H9 (cell line): ENCODE data around the gene BCL2L2. TPM values are rescaled to one million over a fixed set of nuclear protein-coding genes. Genes with fewer than 3 reads are reported as not detected.

Experiments
- DNase-seq: peaks from one replicate; pipeline ENCODE4 v3.0.0-alpha.2; 2017
- H2AFZ ChIP-seq: one replicate; pipeline ENCODE4 v1.6.1; 2013; ENCODE audit warnings: mild to moderate bottlenecking, low read length, control low read depth, moderate library complexity
- H2AK5ac ChIP-seq: 2 replicates; pipeline ENCODE4 v1.6.1; 2013; ENCODE audit warnings: low read length, control low read depth, mixed read lengths; ENCODE audit not compliant: insufficient read length
- H2BK120ac ChIP-seq: one replicate; pipeline ENCODE4 v1.6.1; 2013; ENCODE audit warnings: low read depth, mild to moderate bottlenecking, low read length, control low read depth, inconsistent platforms; ENCODE audit not compliant: poor library complexity, severe bottlenecking
- H2BK12ac ChIP-seq: 2 replicates; pipeline ENCODE4 v1.6.1; 2013; ENCODE audit warnings: low read length, control low read depth, mixed read lengths, low read depth; ENCODE audit not compliant: insufficient read length
- H2BK15ac ChIP-seq: 2 replicates; pipeline ENCODE4 v1.6.1; 2013; ENCODE audit warnings: low read depth, low read length, control low read depth
- H2BK20ac ChIP-seq: one replicate; pipeline ENCODE4 v1.6.1; 2013; ENCODE audit warnings: low read depth, mild to moderate bottlenecking, low read length, control low read depth, inconsistent platforms; ENCODE audit not compliant: poor library complexity, severe bottlenecking
- H2BK5ac ChIP-seq: 2 replicates; pipeline ENCODE4 v1.6.1; 2013; ENCODE audit warnings: low read length, control low read depth, mixed read lengths; ENCODE audit not compliant: insufficient read length
- H3K14ac ChIP-seq: 2 replicates; pipeline ENCODE4 v1.6.1; 2013; ENCODE audit warnings: low read length, control low read depth; ENCODE audit not compliant: insufficient read depth
- H3K18ac ChIP-seq: 2 replicates; pipeline ENCODE4 v1.6.1; 2013; ENCODE audit warnings: low read depth, mild to moderate bottlenecking, mixed read lengths, low read length, control low read depth; ENCODE audit not compliant: insufficient read length
- H3K23ac ChIP-seq: 2 replicates; pipeline ENCODE4 v1.6.1; 2013; ENCODE audit warnings: low read length, control low read depth, mixed read lengths, low read depth; ENCODE audit not compliant: insufficient read length
- H3K23me2 ChIP-seq: 2 replicates; pipeline ENCODE4 v1.6.1; 2013; ENCODE audit warnings: low read depth, mild to moderate bottlenecking, mixed read lengths, low read length, control low read depth; ENCODE audit not compliant: insufficient read length, poor library complexity, severe bottlenecking
- H3K27ac ChIP-seq: 2 replicates; pipeline ENCODE4 v1.5.1; 2013; ENCODE audit warnings: low read length, control low read depth, mixed read lengths, low read depth; ENCODE audit not compliant: insufficient read length
- H3K27me3 ChIP-seq: 2 replicates; pipeline ENCODE4 v1.6.1; 2013; ENCODE audit warnings: low read length, control low read depth, inconsistent platforms; ENCODE audit not compliant: insufficient read depth
- H3K4ac ChIP-seq: 2 replicates; pipeline ENCODE4 v1.6.1; 2013; ENCODE audit warnings: low read depth, mild to moderate bottlenecking, control low read depth, inconsistent platforms, low read length, moderate library complexity
- H3K4me1 ChIP-seq: 2 replicates; pipeline ENCODE4 v1.6.1; 2013; ENCODE audit warnings: low read length, control low read depth, inconsistent platforms; ENCODE audit not compliant: insufficient read depth
- H3K4me2 ChIP-seq: 2 replicates; pipeline ENCODE4 v1.6.1; 2013; ENCODE audit warnings: low read length, control low read depth, mixed read lengths; ENCODE audit not compliant: insufficient read length, insufficient read depth
- H3K56ac ChIP-seq: 2 replicates; pipeline ENCODE4 v1.6.1; 2013; ENCODE audit warnings: low read depth, mild to moderate bottlenecking, mixed read lengths, low read length, control low read depth; ENCODE audit not compliant: insufficient read length
- H3K79me1 ChIP-seq: 2 replicates; pipeline ENCODE4 v1.6.1; 2013; ENCODE audit warnings: low read depth, mild to moderate bottlenecking, moderate library complexity, low read length, control low read depth, inconsistent platforms; ENCODE audit not compliant: insufficient read depth, poor library complexity, severe bottlenecking
- H3K79me2 ChIP-seq: 2 replicates; pipeline ENCODE4 v1.6.1; 2013; ENCODE audit warnings: low read length, control low read depth, inconsistent platforms; ENCODE audit not compliant: insufficient read depth
- H3K9ac ChIP-seq: 2 replicates; pipeline ENCODE4 v1.6.1; 2013; ENCODE audit warnings: low read length, control low read depth, mixed read lengths; ENCODE audit not compliant: insufficient read length; ENCODE audit errors: extremely low read depth
- H3K9me3 ChIP-seq: one replicate; pipeline ENCODE4 v1.6.1; 2013; ENCODE audit warnings: low read depth, low read length, inconsistent platforms; ENCODE audit not compliant: control insufficient read depth
- H3T11ph ChIP-seq: one replicate; pipeline ENCODE4 v1.6.1; 2013; ENCODE audit warnings: mild to moderate bottlenecking, low read length, control low read depth, inconsistent platforms
- H4K20me1 ChIP-seq: one replicate; pipeline ENCODE4 v1.6.1; 2013; ENCODE audit not compliant: control insufficient read depth, insufficient read length, insufficient read depth
- H4K5ac ChIP-seq: 2 replicates; pipeline ENCODE4 v1.6.1; 2013; ENCODE audit warnings: low read depth, mild to moderate bottlenecking, mixed read lengths, low read length, control low read depth; ENCODE audit not compliant: insufficient read length
- H4K8ac ChIP-seq: replicated peaks from 2 replicates; pipeline ENCODE4 v1.6.1; 2013; ENCODE audit warnings: low read length, control low read depth, mixed read lengths, low read depth; ENCODE audit not compliant: insufficient read length
- H4K91ac ChIP-seq: 2 replicates; pipeline ENCODE4 v1.6.1; 2013; ENCODE audit warnings: low read depth, mild to moderate bottlenecking, moderate library complexity, mixed read lengths, low read length, control low read depth; ENCODE audit not compliant: insufficient read length
- H3K27ac Mint-ChIP-seq, 3 experiments: 2 replicates in 2 of 3; 3 replicates in 1 of 3; pipeline ENCODE4 v1.8.0; 2020 to 2021; ENCODE audit warnings: mixed read lengths in 3 of 3, mild to moderate bottlenecking in 1 of 3, moderate library complexity in 1 of 3
- H3K27me3 Mint-ChIP-seq: 2 replicates; pipeline ENCODE4 v1.8.0; 2021; ENCODE audit warnings: low read depth, mild to moderate bottlenecking, moderate library complexity, mixed read lengths
- H3K36me3 Mint-ChIP-seq, 3 experiments: 2 replicates in 2 of 3; 3 replicates in 1 of 3; pipeline ENCODE4 v1.8.0; 2020 to 2021; ENCODE audit warnings: low read depth in 3 of 3, mixed read lengths in 3 of 3; ENCODE audit not compliant: insufficient read depth in 1 of 3
- H3K4me1 Mint-ChIP-seq, 2 experiments: 2 replicates each; pipeline ENCODE4 v1.8.0; 2020; ENCODE audit warnings: mixed read lengths in 2 of 2
- H3K4me3 Mint-ChIP-seq, 2 experiments: 2 replicates in 1 of 2; 3 replicates in 1 of 2; pipeline ENCODE4 v1.8.0; 2020 to 2021; ENCODE audit warnings: mild to moderate bottlenecking in 2 of 2, mixed read lengths in 2 of 2, moderate library complexity in 1 of 2
- H3K9me3 Mint-ChIP-seq, 2 experiments: 2 replicates in 1 of 2; 3 replicates in 1 of 2; pipeline ENCODE4 v1.8.0; 2020; ENCODE audit warnings: mild to moderate bottlenecking in 2 of 2, mixed read lengths in 2 of 2, moderate library complexity in 1 of 2
- WGBS: extraction: QIAGEN DNeasy Blood & Tissue Kit; methylation state at CpG from one replicate; pipeline ENCODE4 v1.1.7; 2013; ENCODE audit warnings: missing lambda C conversion rate, low lambda C conversion rate, mixed read lengths; ENCODE audit not compliant: insufficient read length; ENCODE audit errors: extremely low coverage; 5-methylcytosine and 5-hydroxymethylcytosine counted together
- total RNA-seq: library from RNA; stranded (reverse); gene quantifications from 2 replicates; pipeline ENCODE4 v1.2.1, GENCODE V29; 2021
- TF ChIP-seq, protein P1 (sequence below): fragments of 200-600 bp; sonication (generic); conservative IDR thresholded peaks from 3 replicates; pipeline ENCODE4 v1.8.0; 2021; ENCODE audit warnings: antibody characterized with exemption, mild to moderate bottlenecking

Gene BCL2L2
- total RNA-seq, 1 experiment from 2014 or later = 8.4 TPM

DNA sequence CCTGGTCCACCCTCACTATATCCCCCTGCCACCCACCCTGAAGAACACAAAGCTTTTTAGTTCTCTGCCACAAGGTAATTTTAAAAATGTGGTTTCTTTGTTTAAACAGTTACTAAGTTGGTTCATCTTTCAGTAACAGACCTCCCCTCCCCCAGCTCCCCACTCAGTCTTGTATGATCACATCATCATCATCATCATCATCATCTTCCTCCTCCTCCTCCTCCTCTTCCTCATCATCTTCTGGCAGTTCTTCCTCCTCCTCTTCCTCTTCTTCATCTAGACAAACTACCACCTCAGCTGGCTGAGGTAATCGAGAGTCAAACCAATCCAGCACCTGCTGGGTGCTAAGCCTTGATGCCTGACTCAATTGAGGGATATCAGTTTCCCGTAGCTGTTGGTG is 31.2 kb upstream of the BCL2L2 start:
- DNase-seq = no peak
- Histone ChIP-seq H3K4ac (no peak overlapping the region), H2BK5ac (no peak overlapping the region), H2BK120ac (no peak overlapping the region), H3K4me2 (no peak overlapping the region), H3K18ac (no peak overlapping the region), H3K9me3 (no peaks in the 10 kb centered on the region), H3K27me3 (peaks cover 2% of the 10 kb centered on the region; the same call in 1 of the 2 replicates), H3K79me2 (no peaks in the 10 kb centered on the region), H3K56ac (no peak overlapping the region), H2AK5ac (no peak overlapping the region), H3K27ac (no peak overlapping the region), H3K79me1 (no peaks in the 10 kb centered on the region), H2BK20ac (no peak overlapping the region), H2BK15ac (no peak overlapping the region), H3K23me2 (no peaks in the 10 kb centered on the region), H2AFZ (no peak overlapping the region), H3K14ac (no peak overlapping the region), H4K20me1 (no peaks in the 10 kb centered on the region), H4K91ac (no peak overlapping the region), H3K4me1 (peaks cover 8% of the 10 kb centered on the region; the same call in 1 of the 2 replicates), H4K8ac (no peak overlapping the region), H3T11ph (no peak overlapping the region), H3K23ac (no peak overlapping the region), H2BK12ac (no peak overlapping the region), H4K5ac (no peak overlapping the region), H3K9ac (no peak overlapping the region)
- Mint-ChIP-seq H3K9me3 (no peaks in the 10 kb centered on the region), H3K4me1 (peaks cover 12% of the 10 kb centered on the region in 2 experiments), H3K27ac (no peak overlapping the region), H3K4me3 (no peak overlapping the region), H3K36me3 (peaks cover 0 to 3% (median 0%) of the 10 kb centered on the region in 3 experiments; a peak in 3 of 7 replicates), H3K27me3 (peaks cover 98% of the 10 kb centered on the region)
- TF ChIP-seq, protein P1, sequence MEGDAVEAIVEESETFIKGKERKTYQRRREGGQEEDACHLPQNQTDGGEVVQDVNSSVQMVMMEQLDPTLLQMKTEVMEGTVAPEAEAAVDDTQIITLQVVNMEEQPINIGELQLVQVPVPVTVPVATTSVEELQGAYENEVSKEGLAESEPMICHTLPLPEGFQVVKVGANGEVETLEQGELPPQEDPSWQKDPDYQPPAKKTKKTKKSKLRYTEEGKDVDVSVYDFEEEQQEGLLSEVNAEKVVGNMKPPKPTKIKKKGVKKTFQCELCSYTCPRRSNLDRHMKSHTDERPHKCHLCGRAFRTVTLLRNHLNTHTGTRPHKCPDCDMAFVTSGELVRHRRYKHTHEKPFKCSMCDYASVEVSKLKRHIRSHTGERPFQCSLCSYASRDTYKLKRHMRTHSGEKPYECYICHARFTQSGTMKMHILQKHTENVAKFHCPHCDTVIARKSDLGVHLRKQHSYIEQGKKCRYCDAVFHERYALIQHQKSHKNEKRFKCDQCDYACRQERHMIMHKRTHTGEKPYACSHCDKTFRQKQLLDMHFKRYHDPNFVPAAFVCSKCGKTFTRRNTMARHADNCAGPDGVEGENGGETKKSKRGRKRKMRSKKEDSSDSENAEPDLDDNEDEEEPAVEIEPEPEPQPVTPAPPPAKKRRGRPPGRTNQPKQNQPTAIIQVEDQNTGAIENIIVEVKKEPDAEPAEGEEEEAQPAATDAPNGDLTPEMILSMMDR = no peak
- WGBS = no CpG with 5 or more reads among the region's 2 CpGs
